NCI-H2107 treated with DMSO at 0.1 percent for 48 hours (cell line): ENCODE results near the gene MTCL1.

Experiments used
- DNase-seq: peaks from one replicate; lab custom pipeline; 2025; ENCODE audit not compliant: unreplicated experiment; lab: John Stamatoyannopoulos, UW

The MTCL1 gene

DNA sequence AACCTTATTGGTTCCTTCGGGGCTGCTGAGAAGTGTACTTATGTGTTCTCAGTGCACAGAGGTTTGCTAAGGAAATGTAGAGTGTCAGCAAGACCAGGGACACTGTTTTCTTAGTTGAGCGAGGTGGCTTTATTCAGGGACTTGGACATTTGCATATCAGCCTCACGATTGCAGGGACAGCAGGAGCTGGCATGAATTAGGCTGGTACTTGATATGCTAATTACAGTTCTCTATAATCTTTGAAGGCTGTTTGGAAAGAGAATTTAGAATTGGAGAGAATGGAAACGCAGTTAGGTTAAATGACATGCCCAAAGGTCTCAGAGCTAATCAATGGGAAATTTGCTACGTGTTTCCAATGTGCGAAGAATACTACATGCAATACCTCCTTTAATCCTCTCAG, 18.7 kb upstream of the MTCL1 start:
- DNase-seq, result no peak

DNA sequence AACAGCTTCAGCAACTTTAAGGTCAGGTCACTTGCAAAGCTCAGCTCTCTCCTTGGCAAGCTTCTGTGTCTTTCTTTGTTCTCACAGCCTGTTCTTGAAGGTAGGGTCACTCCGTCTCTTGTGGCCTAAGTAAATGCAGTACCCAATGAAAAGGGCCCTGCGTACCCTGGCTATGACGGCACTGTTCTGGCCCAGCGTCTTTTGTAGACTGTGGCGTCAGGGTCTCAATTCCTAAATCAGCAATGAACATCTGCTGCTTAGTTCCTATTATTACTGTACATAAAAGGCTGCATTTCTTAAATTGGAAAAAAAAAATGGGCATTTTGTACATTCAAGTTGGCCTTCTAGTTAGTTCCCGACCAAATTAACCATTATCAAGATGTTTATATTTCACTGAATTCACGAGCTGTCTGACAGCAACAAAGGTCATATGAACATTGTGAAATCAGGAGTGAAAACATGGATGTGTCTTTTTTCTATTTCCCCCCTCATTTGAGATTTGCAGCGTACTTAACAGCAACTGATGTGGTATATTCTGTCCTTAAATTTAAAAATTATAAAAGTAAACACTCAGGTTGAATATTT, 17.0 kb upstream of the MTCL1 start:
- no peak for DNase-seq

DNA sequence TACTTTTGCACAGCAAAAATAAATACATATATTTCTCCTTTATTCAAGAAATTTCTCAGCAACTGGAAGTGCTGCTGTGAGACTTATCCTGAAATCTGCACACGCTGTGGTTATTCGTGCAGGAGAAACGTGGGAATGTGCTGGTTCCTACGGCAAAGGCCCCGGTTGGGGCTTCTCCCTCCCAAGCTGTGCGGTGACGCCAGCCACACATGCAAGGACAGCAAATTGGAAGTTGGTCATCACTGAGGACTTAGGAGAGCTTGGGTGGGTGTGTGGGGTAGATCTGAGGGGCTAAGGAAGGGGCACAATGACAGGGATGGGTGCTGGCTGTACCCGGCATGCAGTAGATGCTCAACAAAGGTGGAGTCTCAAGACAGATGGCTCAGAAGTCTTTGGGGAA, 16.5 kb upstream of the MTCL1 start:
- no peak for DNase-seq

DNA sequence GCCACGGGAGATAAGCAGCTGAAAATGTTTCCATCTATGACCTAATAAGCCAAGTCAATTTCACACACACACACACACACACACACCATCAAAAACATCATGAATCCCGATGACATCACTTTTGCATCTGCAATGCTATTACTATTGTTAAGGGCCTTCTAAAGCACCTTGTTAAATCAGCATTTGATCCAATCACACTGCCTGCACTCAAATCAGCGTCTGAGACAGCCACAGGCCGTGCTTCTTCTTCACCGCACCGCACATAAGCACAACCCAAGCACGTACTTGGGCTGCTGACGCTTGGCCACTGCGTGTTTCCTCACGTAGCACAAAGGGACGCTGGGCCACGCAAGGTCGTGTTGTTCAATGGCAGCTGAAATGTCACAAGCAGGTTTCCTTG, 15.8 kb upstream of the MTCL1 start:
- no peak for DNase-seq

DNA sequence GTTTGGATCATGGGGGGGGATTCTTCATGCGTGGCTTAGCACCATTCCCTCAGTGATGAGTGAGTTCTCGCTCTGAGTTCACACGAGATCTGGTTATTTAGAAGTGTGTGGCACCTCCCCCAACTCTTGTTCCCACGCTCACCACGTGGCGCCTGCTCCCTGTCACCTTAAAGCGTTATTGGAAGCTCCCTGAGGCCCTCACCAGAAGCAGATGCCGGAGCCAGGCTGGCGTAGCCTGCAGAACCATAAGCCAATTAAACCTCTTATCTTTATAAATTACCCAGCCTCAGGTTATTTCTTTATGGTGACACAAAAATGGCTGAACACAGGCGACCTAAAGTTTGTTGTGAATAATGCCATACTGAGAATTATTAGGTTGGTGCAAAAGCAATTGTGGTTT, 10.5 kb upstream of the MTCL1 start:
- no peak for DNase-seq

DNA sequence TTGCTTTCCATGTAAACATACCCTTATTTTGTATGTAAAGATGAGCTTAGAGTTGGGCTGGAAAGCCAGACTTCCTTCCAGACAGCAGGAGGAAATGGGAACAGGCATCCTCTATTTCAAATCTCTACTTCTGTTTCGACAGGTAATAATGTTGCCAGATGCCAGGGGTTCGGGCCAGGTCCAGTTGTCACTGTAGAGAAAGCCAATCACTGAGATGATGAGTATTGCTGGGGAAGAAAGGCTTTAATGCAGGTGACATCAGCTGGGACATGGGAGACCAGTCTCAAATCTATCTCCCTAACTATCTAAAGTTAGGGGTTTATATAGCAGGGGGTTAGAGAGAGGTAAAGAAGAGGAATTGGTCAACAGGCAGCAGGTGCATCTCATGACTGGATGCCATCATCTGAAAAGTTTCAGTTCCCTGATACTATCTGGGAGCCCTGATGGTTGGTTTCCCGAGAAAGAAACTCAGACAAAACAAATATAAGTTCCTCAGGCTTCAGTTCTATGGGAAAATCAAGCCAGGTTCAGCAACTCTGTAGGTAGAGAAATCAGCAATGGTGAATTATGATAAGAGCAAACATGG, 9.3 kb upstream of the MTCL1 start:
- DNase-seq, result no peak

DNA sequence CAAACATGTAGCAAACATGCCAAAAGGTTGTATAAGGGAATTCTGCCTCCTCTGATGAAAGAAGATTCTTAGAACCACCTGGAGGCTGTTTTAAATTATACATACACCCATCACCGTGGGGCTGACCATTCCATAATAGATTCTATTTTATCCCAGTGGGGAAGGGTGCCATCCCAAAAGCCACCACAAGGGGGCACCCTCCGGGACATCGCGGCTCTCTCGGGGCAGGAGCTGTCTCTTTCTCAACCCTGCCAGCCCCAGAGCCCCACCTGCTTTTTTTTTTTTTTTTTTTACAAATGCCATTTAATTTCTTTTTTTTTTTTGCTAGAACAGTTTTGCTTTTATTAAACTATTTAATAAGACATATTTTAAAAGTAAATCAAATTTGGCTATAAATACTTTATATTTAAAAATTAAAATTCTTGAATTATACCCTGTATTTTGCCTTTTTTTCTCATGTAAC, 8.6 kb upstream of the MTCL1 start:
- no peak for DNase-seq

DNA sequence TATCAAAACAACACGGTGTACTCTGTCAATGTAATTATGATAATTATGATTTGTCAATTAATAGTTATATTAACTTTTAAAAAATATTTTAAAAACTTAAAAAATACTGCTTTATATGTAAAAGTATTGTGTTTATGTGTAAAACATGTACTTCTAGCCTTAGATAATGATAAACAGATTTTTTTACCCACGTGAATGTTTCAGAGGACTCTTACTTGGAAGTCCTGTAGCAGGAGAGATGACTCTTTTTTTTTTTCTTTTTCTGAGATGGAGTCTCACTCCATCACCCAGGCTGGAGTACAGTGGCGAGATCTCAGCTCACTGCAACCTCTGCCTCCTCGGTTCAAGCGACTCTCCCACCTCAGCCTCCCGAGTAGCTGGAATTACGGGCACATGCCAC, 6.2 kb upstream of the MTCL1 start:
- DNase-seq, result no peak

DNA sequence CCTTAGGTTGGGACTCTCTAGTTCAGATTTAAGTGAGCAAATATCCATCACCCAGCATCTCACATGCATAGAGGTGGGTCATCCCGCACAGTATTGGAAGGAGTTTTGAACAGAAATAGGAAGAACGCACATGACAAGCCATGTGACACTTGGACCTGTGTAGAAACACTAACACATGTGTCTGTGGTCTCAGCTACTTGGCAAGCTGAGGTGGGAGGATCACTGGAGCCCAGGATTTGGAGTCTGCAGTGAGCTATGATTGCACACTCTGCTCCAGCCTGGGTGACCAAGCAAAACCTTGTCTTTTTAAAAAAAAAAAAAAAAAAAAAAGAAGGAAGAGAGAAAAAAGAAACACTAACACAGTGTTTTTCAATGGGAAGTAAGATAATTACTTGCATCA, 5.4 kb upstream of the MTCL1 start:
- DNase-seq, result no peak

DNA sequence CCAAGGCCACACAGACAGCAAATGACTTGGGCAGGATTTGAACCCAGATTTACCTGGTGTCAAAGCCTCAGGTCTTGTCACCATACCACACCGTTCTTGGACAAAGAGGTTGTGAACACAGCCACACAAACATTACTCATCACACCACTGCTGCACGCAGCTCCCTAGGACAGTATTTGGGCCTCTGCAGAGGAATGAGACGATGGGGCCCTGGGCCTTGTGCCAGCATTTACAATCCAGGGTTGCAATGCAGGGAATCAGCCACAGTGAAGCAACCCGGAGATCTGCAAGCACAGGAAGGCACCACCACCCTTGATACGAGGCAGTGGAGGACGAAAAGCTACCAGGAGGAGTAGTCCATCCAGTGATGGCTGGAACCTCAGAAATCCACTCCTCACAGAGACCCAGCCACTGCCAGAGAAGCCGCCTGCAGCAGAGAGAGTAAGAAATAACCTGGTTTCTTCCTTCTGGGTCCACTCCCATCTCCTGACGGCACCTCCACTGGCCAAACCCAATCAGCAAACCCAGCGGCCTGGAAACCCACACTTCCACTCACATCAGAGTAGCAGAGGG, 3.7 kb upstream of the MTCL1 start:
- DNase-seq, result no peak

DNA sequence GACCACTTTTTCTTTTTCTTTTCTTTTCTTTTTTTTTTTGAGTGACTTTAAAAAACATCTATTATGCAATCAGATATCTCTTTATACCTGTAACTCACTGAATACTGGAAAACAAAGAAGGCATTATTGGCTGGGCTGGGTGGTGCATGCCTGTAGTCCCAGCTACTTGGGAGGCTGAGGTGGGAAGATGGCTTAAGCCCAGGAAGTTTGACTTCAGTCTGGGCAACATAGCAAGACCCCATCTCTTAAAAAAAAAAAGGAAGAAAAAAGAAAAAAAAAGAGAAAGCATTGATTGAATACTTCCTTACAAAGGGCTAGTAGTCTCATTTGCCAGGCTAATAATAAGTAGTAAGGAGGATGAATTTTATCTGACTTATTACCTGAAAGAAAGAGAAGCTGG, 2.7 kb upstream of the MTCL1 start:
- no peak for DNase-seq

DNA sequence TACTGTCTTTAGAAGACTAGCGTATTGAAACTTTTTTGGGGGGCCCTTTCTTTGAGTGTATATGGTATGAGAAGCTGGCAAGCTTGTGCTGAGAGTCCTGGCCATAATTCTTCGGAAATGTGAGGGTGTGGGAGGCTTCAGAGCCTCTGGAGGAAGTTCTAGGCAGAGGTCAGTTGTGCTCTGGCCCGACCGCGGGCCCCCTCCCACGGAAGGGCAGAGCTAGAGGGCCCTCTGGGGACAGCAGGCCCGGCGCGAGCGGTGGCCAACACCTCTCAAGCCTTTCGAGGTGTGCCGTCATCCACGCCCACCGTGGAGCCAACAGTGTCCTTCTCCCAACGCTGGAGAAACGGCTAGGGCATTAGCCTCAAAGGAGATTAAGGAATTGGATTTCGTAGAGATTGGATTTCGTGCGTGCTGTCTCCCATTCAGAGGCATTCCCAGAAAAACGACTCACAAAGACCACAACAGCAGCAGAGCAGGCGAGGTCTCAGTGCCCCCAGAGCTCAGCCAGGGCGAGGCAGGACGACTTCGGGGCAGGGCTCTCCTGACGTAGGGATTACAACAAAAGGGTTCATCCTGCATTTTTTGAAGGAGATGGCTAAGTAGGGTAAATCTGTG, 2.2 kb upstream of the MTCL1 start:
- DNase-seq, result no peak

DNA sequence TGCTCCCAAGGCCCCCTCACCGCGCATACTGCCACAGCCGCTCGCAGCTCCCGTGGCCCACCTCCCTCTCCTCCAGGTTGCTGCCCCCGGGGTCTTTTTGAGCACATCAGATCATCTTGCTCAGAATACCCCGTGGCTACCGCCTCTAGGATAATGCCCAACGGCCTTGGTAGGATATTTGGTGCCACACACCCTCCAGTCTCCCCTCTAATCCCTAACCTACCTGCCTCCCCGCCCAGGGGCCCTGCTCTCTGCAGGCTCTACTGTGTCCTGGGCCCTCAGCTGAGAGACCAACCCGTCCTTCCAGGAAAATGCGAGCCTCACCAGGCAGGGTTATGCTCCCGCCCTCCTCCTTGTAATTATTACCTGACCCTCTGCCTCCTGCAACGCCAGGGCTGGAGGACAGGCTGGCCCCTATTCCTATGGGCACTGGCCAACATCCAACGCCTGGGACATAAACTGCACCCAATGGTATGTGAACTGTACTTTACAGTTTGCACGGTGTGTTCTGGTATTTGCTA, 1.5 kb upstream of the MTCL1 start:
- DNase-seq, result no peak

DNA sequence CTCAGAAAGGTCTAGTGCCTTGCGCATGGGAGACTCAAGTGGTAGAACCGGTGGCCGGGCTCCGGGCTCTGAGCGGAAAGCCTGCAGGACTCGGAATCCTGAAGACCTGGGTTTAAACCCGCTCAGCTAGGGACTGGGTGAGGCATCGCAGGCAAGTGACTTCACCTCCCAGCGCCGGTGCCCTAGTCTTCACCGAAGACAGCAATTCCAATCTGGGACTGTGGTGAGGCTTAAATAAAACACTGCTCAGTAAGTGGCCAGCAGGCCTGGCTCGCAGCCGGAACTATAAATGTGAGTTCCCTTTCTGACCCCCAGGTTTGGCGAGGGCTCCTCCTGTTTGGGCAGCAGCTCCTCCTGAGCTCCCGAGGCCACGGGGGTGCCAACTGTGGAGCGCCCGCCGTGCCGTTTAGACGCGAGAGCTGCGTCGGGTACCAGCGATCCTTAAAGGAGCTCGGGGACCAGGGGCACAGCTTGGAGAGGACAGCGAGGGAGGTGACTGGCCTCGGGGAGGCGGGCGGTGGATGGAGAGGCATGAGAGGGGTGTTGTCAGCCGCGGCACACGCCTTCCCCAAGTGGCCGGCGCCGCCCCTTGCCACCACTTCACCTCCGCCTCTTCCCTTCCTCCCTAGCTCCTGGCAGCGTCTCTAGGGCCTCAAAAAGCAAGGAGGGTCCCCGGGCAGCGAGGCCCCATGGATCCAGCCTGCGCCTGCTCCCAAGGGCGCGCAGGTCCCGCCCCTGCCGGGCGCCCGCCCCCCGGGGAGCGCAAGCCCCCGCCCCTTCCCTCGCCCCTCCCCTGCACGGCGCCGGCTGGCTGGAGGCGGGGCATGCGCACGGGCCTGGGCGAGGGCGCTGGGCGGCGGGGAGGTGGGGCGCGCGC, 757 bp upstream of the MTCL1 start:
- DNase-seq, result peak; percentile 42

DNA sequence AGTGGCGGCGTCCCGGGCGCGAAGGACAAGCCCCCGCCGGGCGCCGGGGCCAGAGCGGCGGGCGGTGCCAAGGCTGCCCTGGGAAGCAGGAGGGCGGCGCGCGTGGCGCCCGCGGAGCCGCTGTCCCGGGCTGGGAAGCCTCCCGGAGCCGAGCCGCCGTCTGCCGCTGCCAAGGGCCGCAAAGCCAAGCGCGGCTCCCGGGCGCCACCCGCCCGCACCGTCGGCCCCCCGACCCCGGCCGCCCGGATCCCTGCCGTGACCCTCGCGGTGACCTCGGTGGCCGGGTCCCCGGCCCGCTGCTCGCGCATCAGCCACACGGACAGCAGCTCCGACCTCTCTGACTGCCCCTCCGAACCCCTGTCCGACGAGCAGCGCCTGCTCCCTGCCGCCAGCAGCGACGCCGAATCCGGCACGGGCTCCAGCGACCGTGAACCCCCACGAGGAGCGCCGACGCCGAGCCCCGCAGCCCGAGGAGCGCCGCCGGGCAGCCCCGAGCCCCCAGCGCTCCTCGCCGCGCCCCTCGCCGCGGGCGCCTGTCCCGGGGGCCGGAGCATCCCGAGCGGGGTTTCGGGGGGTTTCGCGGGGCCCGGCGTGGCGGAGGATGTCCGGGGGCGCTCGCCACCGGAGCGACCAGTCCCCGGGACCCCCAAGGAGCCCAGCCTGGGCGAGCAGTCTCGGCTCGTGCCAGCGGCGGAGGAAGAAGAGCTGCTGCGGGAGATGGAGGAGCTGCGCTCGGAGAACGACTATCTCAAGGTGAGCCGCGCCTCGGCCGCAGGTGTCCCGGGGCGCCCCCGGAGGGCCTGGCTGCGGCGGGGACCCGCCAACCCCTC, 820 bp downstream of the MTCL1 start:
- DNase-seq, result no peak

DNA sequence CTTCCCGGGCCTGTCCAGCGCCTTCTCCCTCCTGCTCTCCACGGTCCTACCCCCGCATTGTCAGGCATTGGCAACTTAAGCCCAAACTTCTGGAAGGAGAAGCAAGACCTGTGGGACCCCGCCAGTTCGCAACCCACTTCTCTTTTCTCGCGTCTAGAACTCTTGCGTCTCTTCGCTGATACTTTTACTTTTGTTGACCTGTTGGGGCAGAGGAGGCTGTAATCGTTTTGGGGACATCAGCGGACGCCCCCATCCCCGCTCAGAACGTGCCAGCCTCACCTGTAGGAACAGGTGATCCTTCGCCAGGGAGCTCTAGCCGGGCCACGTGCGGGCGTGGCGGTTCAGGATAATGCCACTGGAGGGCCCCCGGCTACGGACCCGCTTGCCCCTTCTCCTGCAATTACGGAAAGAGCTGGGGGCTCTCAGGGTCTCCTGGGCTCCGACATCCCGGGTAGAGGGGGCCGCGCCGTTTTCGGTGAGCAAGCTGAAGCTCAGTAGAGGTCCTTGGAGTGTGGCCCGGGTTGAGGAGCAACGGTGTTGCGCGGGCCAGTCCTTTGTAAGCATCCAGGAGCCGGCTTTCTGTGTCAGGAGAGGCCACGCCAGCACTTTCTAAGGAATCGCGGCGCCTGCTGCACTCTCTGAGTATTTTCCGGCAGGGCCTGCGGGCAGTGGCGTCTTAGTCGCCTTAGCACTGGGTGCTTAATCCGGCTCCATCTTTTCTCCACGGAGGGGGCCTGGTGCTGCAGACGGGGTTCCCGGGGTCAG, 1.6 kb downstream of the MTCL1 start:
- DNase-seq, result no peak

DNA sequence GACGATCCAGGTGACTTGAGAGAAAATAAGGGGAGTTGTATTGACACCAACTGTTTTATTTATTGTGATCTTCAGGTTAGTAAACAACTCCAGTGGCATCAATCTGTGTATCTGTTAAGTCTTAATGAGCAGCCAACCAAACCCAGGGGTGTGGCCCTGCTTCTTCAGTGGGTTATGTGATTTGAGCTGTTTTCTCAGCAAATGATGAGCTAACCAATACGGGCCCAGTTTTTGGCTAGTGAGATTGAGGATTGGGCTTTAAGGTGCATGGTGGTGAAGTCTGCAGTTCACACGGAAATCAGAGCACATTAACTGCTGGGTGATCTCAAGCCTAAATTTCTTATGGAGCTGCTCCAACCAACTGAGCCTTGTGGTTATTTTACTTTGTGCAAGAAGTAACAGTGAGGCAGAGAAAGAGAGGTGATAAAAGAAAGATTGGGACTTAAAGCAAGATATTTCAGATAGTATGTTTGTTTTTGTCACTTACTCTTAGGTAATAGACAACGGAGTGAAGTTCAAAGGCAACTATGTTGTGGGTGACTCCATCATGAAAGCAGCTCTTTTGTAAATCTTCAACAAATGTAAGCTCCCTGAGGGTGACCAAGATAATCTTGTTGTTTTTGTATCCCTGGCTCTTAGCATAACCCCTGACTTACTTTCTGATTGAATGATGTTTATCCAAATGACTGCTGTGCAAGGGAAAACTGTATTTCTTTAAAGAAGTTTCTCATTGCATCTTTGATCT, 2.4 kb downstream of the MTCL1 start:
- no peak for DNase-seq

DNA sequence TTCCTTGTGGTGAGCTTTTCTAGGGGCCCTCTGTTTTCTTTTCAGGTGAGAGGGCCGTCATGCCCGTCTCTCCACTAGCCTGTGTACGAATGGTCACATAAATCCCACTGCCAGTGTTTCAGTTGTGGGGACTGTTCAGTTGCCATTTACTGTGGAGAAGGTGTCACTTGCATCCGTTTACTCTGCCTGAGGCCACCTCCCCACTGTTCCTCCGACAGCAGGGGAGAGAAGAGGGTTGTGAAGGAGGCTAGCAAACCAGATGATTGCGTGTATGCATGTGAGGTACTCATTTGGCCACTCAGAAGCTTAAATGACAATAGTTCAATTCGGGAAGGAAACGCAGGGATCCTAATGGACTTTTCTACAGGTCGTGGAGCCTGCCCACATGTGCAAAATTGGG, 3.3 kb downstream of the MTCL1 start:
- DNase-seq, result no peak
